CD4-positive, alpha-beta T cell treated with Interleukin-21 for 1 hour (primary cell): ENCODE results near the gene CRYBG3.
A peak's percentile ranks its signal among the peaks of the same experiment; 100 is the strongest.

Experiments
- DNase-seq: peaks from one replicate; pipeline ENCODE4 v3.0.0-alpha.2; 2020

CRYBG3 gene

GRCh38 chr3:97839944-97840343 is 18.1 kb downstream of the CRYBG3 start:
- no peak for DNase-seq

- DNase-seq = no peak
Observed at GRCh38 chr3:97841304-97841703, 19.5 kb downstream of the CRYBG3 start.

GRCh38 chr3:97841956-97842355 is 20.1 kb downstream of the CRYBG3 start:
- DNase-seq = no peak

GRCh38 chr3:97848779-97849178 is 27.0 kb downstream of the CRYBG3 start:
- no peak for DNase-seq

- DNase-seq = no peak
Observed at GRCh38 chr3:97857401-97857800, 35.6 kb downstream of the CRYBG3 start.

GRCh38 chr3:97860364-97860763 is 38.6 kb downstream of the CRYBG3 start:
- DNase-seq = no peak

- DNase-seq = no peak
Observed at GRCh38 chr3:97862582-97862981, 40.8 kb downstream of the CRYBG3 start.

GRCh38 chr3:97863031-97863430 is 41.2 kb downstream of the CRYBG3 start:
- no peak for DNase-seq

- DNase-seq = no peak
Observed at GRCh38 chr3:97863775-97864174, 42.0 kb downstream of the CRYBG3 start.

GRCh38 chr3:97871186-97871585 is 49.4 kb downstream of the CRYBG3 start:
- no peak for DNase-seq

GRCh38 chr3:97871801-97872524 is 50.2 kb downstream of the CRYBG3 start:
- peak; percentile 27 for DNase-seq

GRCh38 chr3:97872525-97873042 is 50.8 kb downstream of the CRYBG3 start:
- no peak for DNase-seq

- no peak for DNase-seq
Observed at GRCh38 chr3:97880267-97880666, 58.5 kb downstream of the CRYBG3 start.

- peak; percentile 28 for DNase-seq
Observed at GRCh38 chr3:97882975-97883598, 61.3 kb downstream of the CRYBG3 start.

GRCh38 chr3:97883736-97884135 is 61.9 kb downstream of the CRYBG3 start:
- DNase-seq = no peak

- no peak for DNase-seq
Observed at GRCh38 chr3:97884586-97885123, 62.8 kb downstream of the CRYBG3 start.

- DNase-seq = no peak
Observed at GRCh38 chr3:97885931-97886824, 64.4 kb downstream of the CRYBG3 start.

- DNase-seq = no peak
Observed at GRCh38 chr3:97889814-97890213, 68.0 kb downstream of the CRYBG3 start.

- no peak for DNase-seq
Observed at GRCh38 chr3:97892852-97893251, 71.0 kb downstream of the CRYBG3 start.

- DNase-seq = no peak
Observed at GRCh38 chr3:97895216-97895615, 73.4 kb downstream of the CRYBG3 start.

- DNase-seq = no peak
Observed at GRCh38 chr3:97896129-97896528, 74.3 kb downstream of the CRYBG3 start.

GRCh38 chr3:97896547-97896946 is 74.7 kb downstream of the CRYBG3 start:
- DNase-seq = no peak

- DNase-seq = no peak
Observed at GRCh38 chr3:97899331-97899730, 77.5 kb downstream of the CRYBG3 start.
